Right hindlimb (tissue), 1 donor: ENCODE results near the gene MYL3.
"Not testable (repeated sequence)": the region's sequence is repeated elsewhere in the genome, so short reads cannot be mapped to it uniquely, and the experiment has no call there.

Experiments
- DNase-seq: peaks from one replicate; pipeline ENCODE4 v3.0.0-alpha.2; 2018

The MYL3 gene

GRCh38 chr3:46821553-46821952, 41.7 kb downstream of the MYL3 start:
- no peak for DNase-seq

- DNase-seq = no peak
Measured at GRCh38 chr3:46820852-46821251, 42.4 kb downstream of the MYL3 start.

GRCh38 chr3:46812237-46812791, 50.9 kb downstream of the MYL3 start:
- peak; percentile 82 for DNase-seq

- DNase-seq = peak; percentile 23
Measured at GRCh38 chr3:46811615-46812236, 51.5 kb downstream of the MYL3 start.

GRCh38 chr3:46808766-46809165, 54.5 kb downstream of the MYL3 start:
- DNase-seq = not testable (repeated sequence)
